ENCODE data around the gene BHLHA15.

The BHLHA15 gene

DNA sequence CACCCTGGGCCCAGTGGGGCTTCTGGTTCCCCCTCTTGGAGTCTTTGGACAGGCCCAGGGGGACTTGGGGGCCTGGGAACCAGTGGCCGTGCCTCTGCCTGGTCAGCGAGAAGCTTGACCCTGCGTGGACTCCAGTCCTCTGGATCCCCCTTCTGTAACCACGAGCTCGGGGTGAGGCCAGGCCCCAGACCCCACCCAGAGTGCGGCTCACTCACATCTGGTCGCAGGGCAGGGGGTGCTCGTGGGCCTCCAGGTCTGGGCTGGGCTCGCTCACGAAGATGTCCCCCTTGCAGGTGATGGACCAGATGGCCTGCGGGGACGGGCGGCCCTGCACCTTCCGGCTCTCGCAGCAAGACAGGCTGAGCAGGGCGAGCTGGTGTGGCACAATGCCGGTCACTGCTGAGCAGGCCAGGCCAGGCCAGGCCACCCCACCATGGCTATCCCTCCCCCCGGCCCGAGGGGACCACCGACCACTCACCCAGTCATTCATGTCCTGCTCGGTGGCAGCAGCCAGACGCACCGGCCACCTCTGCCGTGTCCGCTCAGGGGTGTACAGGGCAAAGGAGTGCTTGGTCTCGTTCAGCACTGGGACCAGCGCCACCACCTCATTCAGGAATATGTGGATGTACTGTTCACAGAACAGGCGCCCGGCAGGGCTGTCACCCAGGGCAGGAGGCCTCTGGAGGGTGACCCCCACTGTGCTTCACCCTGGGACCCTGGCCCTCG is 19.7 kb downstream of the BHLHA15 start:
- no peak for DNase-seq (ENCODE audit: low read depth in 1 of 2, low spot score in 1 of 2)
- Histone ChIP-seq H3K27me3 (ENCODE audit: insufficient read depth, poor library complexity, severe bottlenecking) (no peaks in the 10 kb centered on the region), H3K4me3 (replicated peaks; ENCODE audit: insufficient read depth, low read length) (no peak overlapping the region), H3K27ac (replicated peaks) (no peak overlapping the region)
- TF ChIP-seq, protein P1, sequence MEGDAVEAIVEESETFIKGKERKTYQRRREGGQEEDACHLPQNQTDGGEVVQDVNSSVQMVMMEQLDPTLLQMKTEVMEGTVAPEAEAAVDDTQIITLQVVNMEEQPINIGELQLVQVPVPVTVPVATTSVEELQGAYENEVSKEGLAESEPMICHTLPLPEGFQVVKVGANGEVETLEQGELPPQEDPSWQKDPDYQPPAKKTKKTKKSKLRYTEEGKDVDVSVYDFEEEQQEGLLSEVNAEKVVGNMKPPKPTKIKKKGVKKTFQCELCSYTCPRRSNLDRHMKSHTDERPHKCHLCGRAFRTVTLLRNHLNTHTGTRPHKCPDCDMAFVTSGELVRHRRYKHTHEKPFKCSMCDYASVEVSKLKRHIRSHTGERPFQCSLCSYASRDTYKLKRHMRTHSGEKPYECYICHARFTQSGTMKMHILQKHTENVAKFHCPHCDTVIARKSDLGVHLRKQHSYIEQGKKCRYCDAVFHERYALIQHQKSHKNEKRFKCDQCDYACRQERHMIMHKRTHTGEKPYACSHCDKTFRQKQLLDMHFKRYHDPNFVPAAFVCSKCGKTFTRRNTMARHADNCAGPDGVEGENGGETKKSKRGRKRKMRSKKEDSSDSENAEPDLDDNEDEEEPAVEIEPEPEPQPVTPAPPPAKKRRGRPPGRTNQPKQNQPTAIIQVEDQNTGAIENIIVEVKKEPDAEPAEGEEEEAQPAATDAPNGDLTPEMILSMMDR (IDR thresholded peaks at IDR 0.05; ENCODE audit: insufficient read depth, low read length), result no peak
- TF ChIP-seq POLR2AphosphoS5 (IDR thresholded peaks at IDR 0.05; ENCODE audit: low read depth) (no peak), GABPA (IDR thresholded peaks at IDR 0.05; ENCODE audit: low read depth) (no peak)

DNA sequence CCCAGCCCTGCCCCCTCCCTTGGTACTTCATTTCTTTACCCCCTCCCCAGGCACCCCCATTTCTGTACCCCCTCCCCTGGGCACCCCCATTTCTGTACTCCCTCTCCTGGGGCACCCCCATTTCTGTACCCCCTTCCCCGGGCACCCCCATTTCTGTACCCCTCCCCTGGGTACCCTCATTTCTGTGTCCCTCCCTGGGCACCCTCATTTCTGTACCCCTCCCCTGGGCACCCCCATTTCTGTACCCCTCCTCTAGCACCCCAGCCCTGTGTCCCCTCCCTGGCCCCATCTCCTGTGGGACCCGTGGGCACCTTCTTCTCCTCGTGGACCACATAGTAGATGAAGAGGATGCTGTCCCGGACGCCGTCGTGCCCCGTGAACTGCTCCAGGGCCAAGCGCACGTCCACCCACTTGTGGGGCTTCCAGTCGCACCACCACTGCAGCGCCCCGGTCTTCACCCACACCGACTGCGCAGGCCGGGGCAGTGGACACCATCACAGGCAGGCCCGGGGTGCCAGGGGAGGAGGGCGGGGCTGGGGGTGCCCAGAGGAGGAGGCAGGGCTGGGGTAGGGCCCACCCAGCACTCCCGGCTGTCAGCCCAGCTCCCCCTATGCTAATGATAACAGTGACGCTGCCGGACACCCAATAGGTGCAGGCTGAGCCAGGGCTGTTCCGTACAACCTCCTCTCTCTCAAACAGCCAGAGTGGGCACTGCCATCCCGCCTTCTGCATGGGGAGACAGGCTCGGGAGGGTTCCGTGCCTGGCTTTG is 20.4 kb downstream of the BHLHA15 start:
- Histone ChIP-seq H3K27me3 (ENCODE audit: insufficient read depth, poor library complexity, severe bottlenecking) (no peaks in the 10 kb centered on the region), H3K4me3 (replicated peaks; ENCODE audit: insufficient read depth, low read length) (no peak overlapping the region), H3K27ac (replicated peaks) (no peak overlapping the region)
- no peak for DNase-seq (ENCODE audit: low read depth in 1 of 2, low spot score in 1 of 2)
- TF ChIP-seq GABPA (IDR thresholded peaks at IDR 0.05; ENCODE audit: low read depth) (no peak), SPI1 (IDR thresholded peaks at IDR 0.05; ENCODE audit: borderline replicate concordance, low read depth) (no peak), POLR2AphosphoS5 (IDR thresholded peaks at IDR 0.05; ENCODE audit: low read depth) (no peak)
- TF ChIP-seq, protein P1 (IDR thresholded peaks at IDR 0.05; ENCODE audit: insufficient read depth, low read length), result no peak
- TF ChIP-seq, protein P2, sequence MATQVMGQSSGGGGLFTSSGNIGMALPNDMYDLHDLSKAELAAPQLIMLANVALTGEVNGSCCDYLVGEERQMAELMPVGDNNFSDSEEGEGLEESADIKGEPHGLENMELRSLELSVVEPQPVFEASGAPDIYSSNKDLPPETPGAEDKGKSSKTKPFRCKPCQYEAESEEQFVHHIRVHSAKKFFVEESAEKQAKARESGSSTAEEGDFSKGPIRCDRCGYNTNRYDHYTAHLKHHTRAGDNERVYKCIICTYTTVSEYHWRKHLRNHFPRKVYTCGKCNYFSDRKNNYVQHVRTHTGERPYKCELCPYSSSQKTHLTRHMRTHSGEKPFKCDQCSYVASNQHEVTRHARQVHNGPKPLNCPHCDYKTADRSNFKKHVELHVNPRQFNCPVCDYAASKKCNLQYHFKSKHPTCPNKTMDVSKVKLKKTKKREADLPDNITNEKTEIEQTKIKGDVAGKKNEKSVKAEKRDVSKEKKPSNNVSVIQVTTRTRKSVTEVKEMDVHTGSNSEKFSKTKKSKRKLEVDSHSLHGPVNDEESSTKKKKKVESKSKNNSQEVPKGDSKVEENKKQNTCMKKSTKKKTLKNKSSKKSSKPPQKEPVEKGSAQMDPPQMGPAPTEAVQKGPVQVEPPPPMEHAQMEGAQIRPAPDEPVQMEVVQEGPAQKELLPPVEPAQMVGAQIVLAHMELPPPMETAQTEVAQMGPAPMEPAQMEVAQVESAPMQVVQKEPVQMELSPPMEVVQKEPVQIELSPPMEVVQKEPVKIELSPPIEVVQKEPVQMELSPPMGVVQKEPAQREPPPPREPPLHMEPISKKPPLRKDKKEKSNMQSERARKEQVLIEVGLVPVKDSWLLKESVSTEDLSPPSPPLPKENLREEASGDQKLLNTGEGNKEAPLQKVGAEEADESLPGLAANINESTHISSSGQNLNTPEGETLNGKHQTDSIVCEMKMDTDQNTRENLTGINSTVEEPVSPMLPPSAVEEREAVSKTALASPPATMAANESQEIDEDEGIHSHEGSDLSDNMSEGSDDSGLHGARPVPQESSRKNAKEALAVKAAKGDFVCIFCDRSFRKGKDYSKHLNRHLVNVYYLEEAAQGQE (IDR thresholded peaks at IDR 0.05; ENCODE audit: insufficient replicate concordance, low read depth), result no peak

DNA sequence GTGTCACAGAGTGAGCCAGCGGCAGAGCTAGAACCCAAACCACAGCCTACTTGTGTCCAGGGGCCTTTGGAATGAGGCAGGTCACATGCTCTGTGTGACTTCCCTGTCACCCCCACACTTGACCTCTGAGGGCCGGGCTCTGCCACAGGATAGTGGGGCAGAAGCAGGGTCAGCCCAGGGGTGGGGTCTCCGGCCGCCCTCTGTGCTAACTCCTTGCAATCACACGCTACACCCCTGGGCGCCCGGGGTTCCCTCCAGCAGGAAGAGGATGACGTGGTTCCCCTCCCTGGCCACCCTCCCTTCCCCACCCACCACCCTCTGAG is 21.0 kb downstream of the BHLHA15 start:
- TF ChIP-seq SPI1 (IDR thresholded peaks at IDR 0.05; ENCODE audit: borderline replicate concordance, low read depth) (no peak), POLR2AphosphoS5 (IDR thresholded peaks at IDR 0.05; ENCODE audit: low read depth) (no peak), GABPA (IDR thresholded peaks at IDR 0.05; ENCODE audit: low read depth) (no peak)
- TF ChIP-seq, protein P1 (IDR thresholded peaks at IDR 0.05; ENCODE audit: insufficient read depth, low read length), result no peak
- TF ChIP-seq, protein P2 (IDR thresholded peaks at IDR 0.05; ENCODE audit: insufficient replicate concordance, low read depth), result no peak
- H3K27ac ChIP-seq (replicated peaks), result no peak overlapping the region
- no peak overlapping the region for H3K4me3 ChIP-seq (replicated peaks; ENCODE audit: insufficient read depth, low read length)
- no peaks in the 10 kb centered on the region for H3K27me3 ChIP-seq (ENCODE audit: insufficient read depth, poor library complexity, severe bottlenecking)
- no peak for DNase-seq (ENCODE audit: low read depth in 1 of 2, low spot score in 1 of 2)

Measured in HL-60 (cell line).